ENCODE data around the gene CD48. TPM values are rescaled to one million over a fixed set of nuclear protein-coding genes. Genes with fewer than 3 reads are reported as not detected.

The CD48 gene
- total and polyA plus RNA-seq, 2 donors (not counting 1 experiment from before 2014, with no cell fraction given): 252 to 428 TPM

GRCh38 chr1:160669802-160670201 lies 41.8 kb downstream of the CD48 start:
- peaks cover 35% of the 10 kb centered on the region for H3K79me2 ChIP-seq (ENCODE audit: control insufficient read depth, insufficient read depth, low read length)
- ChIA-PET POLR2A (interaction anchor here (0.6 kb wide), 1 partner anchor 51 kb away, joined by 4 read pairs; no protein-coding TSS in a partner anchor), CTCF (interaction anchor here (2.8 kb wide), 1 partner anchor 30 kb away, joined by 8 read pairs; no protein-coding TSS in a partner anchor)
- peaks cover 56 to 61% of the 10 kb centered on the region in 2 donors for H3K4me1 ChIP-seq (ENCODE audit: control insufficient read depth in 2 of 2, insufficient read depth in 2 of 2, low read length in 2 of 2)
- no CpG with 5 or more reads among the region's 20 CpGs for WGBS (ENCODE audit: insufficient coverage)
- H3K27ac ChIP-seq (ENCODE audit: low read length in 2 of 2): no peak overlapping the region
- H4K20me1 ChIP-seq (ENCODE audit: control insufficient read depth, insufficient read depth, low read length, poor library complexity, severe bottlenecking): no peaks in the 10 kb centered on the region
- Mint-ChIP-seq H3K27ac (no peak overlapping the region), H3K4me1 (peaks cover 34% of the 10 kb centered on the region), H3K4me3 (no peak overlapping the region), H3K27me3 (no peaks in the 10 kb centered on the region), H3K9me3 (ENCODE audit: insufficient read depth) (no peaks in the 10 kb centered on the region)
- no peak for TF ChIP-seq EZH2 (IDR thresholded peaks at IDR 0.05; ENCODE audit: borderline replicate concordance, insufficient read depth, low read depth, low read length, poor library complexity, severe bottlenecking)
- DNase-seq (no peak), ATAC-seq (ENCODE audit: low read depth) (no peak)
- no peak overlapping the region for H2AFZ ChIP-seq (ENCODE audit: insufficient read depth, low read depth, low read length, poor library complexity, severe bottlenecking)
- peaks cover 0 to 6% (median 4%) of the 10 kb centered on the region in 3 donors for H3K9me3 ChIP-seq (ENCODE audit: control extremely low read depth in 1 of 3, control insufficient read depth in 2 of 3, insufficient read depth in 1 of 3, low read length in 2 of 3)
- no peaks in the 10 kb centered on the region for H3K36me3 ChIP-seq (replicated peaks in 1 of 2; ENCODE audit: control extremely low read depth in 1 of 2, control insufficient read depth in 1 of 2, extremely low read depth in 1 of 2, insufficient read depth in 2 of 2, low read length in 1 of 2)
- H3K4me3 ChIP-seq (ENCODE audit: control extremely low read depth in 1 of 5, extremely low read depth in 1 of 5, insufficient read depth in 1 of 5, low read depth in 2 of 5, low read length in 4 of 5): no peak overlapping the region
- intact Hi-C loops (cut with micrococcal nuclease): loop anchor here (2.0 kb wide), 1 partner anchor 15 kb away; no protein-coding TSS in a partner anchor
- H3K9ac ChIP-seq (ENCODE audit: low read length): no peak overlapping the region
- no peak overlapping the region for H3K4me2 ChIP-seq (replicated peaks; ENCODE audit: low read depth, low read length, poor library complexity, severe bottlenecking)
- H3K27me3 ChIP-seq (replicated peaks in 1 of 4; ENCODE audit: control extremely low read depth in 1 of 4, control insufficient read depth in 3 of 4, insufficient read depth in 4 of 4, low read length in 3 of 4): no peaks in the 10 kb centered on the region

GRCh38 chr1:160669276-160669675 lies 42.3 kb downstream of the CD48 start:
- TF ChIP-seq CTCF (IDR thresholded peaks at IDR 0.05): no peak
- TF ChIP-seq EZH2 (IDR thresholded peaks at IDR 0.05; ENCODE audit: borderline replicate concordance, insufficient read depth, low read depth, low read length, poor library complexity, severe bottlenecking): no peak
- no peaks in the 10 kb centered on the region for H3K36me3 ChIP-seq (replicated peaks in 1 of 2; ENCODE audit: control extremely low read depth in 1 of 2, control insufficient read depth in 1 of 2, extremely low read depth in 1 of 2, insufficient read depth in 2 of 2, low read length in 1 of 2)
- H3K9ac ChIP-seq (ENCODE audit: low read length): no peak overlapping the region
- peaks cover 39% of the 10 kb centered on the region for H3K4me1 Mint-ChIP-seq
- H3K9me3 ChIP-seq (ENCODE audit: control extremely low read depth in 1 of 3, control insufficient read depth in 2 of 3, insufficient read depth in 1 of 3, low read length in 2 of 3): peaks cover 0 to 6% (median 4%) of the 10 kb centered on the region in 3 donors
- CTCF ChIA-PET: interaction anchor here (2.8 kb wide), 1 partner anchor 29 kb away, joined by 8 read pairs; no protein-coding TSS in a partner anchor
- no peak overlapping the region for H2AFZ ChIP-seq (ENCODE audit: insufficient read depth, low read depth, low read length, poor library complexity, severe bottlenecking)
- no peaks in the 10 kb centered on the region for H4K20me1 ChIP-seq (ENCODE audit: control insufficient read depth, insufficient read depth, low read length, poor library complexity, severe bottlenecking)
- no peak overlapping the region for H3K4me3 Mint-ChIP-seq
- H3K27me3 Mint-ChIP-seq: no peaks in the 10 kb centered on the region
- no peak overlapping the region for H3K4me3 ChIP-seq (ENCODE audit: control extremely low read depth in 1 of 5, extremely low read depth in 1 of 5, insufficient read depth in 1 of 5, low read depth in 2 of 5, low read length in 4 of 5)
- H3K4me1 ChIP-seq (ENCODE audit: control insufficient read depth in 2 of 2, insufficient read depth in 2 of 2, low read length in 2 of 2): peaks cover 56 to 61% of the 10 kb centered on the region in 2 donors
- no peaks in the 10 kb centered on the region for H3K9me3 Mint-ChIP-seq (ENCODE audit: insufficient read depth)
- peaks cover 30% of the 10 kb centered on the region for H3K79me2 ChIP-seq (ENCODE audit: control insufficient read depth, insufficient read depth, low read length)
- no peak overlapping the region for H3K4me2 ChIP-seq (replicated peaks; ENCODE audit: low read depth, low read length, poor library complexity, severe bottlenecking)
- no peaks in the 10 kb centered on the region for H3K27me3 ChIP-seq (replicated peaks in 1 of 4; ENCODE audit: control extremely low read depth in 1 of 4, control insufficient read depth in 3 of 4, insufficient read depth in 4 of 4, low read length in 3 of 4)
- ATAC-seq (ENCODE audit: low read depth) (no peak), DNase-seq (no peak)
- H3K27ac Mint-ChIP-seq: no peak overlapping the region
- POLR2A ChIA-PET: no interaction called here
- intact Hi-C loops (cut with micrococcal nuclease): no loop called here
- no peak overlapping the region for H3K27ac ChIP-seq (ENCODE audit: low read length in 2 of 2)
